HepG2 (cell line): Measurements from ENCODE around the gene PHTF2. TPM values are rescaled to one million over a fixed set of nuclear protein-coding genes. Genes with fewer than 3 reads are reported as not detected.

ENCODE experiments used
- ELF3 ChIP-seq: IDR thresholded peaks from 2 replicates; pipeline ENCODE4 v1.6.1; 2016; ENCODE audit warnings: missing genetic modification reagents, missing compliant biosample characterization
- ERF ChIP-seq: IDR thresholded peaks from 2 replicates; pipeline ENCODE4 v1.6.1; 2018; ENCODE audit warnings: missing biosample characterization, missing genetic modification reagents
- KAT7 ChIP-seq: IDR thresholded peaks from 2 replicates; pipeline ENCODE4 v1.6.1; 2018; ENCODE audit warnings: borderline replicate concordance, missing compliant biosample characterization
- KDM3A ChIP-seq: IDR thresholded peaks from 2 replicates; pipeline ENCODE4 v1.6.1; 2018; ENCODE audit warnings: low read depth, missing compliant biosample characterization
- MXI1 ChIP-seq: IDR thresholded peaks from 3 replicates; pipeline ENCODE4 v1.6.1; 2012; ENCODE audit warnings: low read depth, low read length, inconsistent platforms, borderline replicate concordance
- PAF1 ChIP-seq: IDR thresholded peaks from 2 replicates; pipeline ENCODE4 v1.6.1; 2016; ENCODE audit warnings: missing genetic modification reagents, missing compliant biosample characterization
- RBFOX2 ChIP-seq: fragments of 200-400 bp; formaldehyde crosslinking; IDR thresholded peaks from 2 replicates; pipeline ENCODE4 v1.6.1; 2017; ENCODE audit warnings: low read depth, mild to moderate bottlenecking, low read length
- REST ChIP-seq, 2 experiments: IDR thresholded peaks; 2 replicates each; pipeline ENCODE4 v1.6.1; 2011 to 2012; ENCODE audit warnings: low read length in 2 of 2, borderline replicate concordance in 1 of 2, low read depth in 1 of 2, mild to moderate bottlenecking in 1 of 2, moderate library complexity in 1 of 2
- SAP130 ChIP-seq: IDR thresholded peaks from 2 replicates; pipeline ENCODE4 v1.6.1; 2016; ENCODE audit warnings: low read depth
- TEAD3 ChIP-seq: optimal IDR thresholded peaks from 2 replicates; pipeline ENCODE3; 2016; ENCODE audit warnings: borderline replicate concordance
- TFE3 ChIP-seq: IDR thresholded peaks from 2 replicates; pipeline ENCODE4 v1.6.1; 2016
- TP53 ChIP-seq: sonication (generic); formaldehyde crosslinking; conservative IDR thresholded peaks from 2 replicates; pipeline ENCODE4 v1.4.0; 2020; ENCODE audit warnings: missing genetic modification reagents
- XRCC5 ChIP-seq: fragments of 200-400 bp; formaldehyde crosslinking; optimal IDR thresholded peaks from 2 replicates; pipeline ENCODE3; 2017; ENCODE audit warnings: mild to moderate bottlenecking, low read length
- ZNF224 ChIP-seq: sonication (generic); formaldehyde crosslinking; IDR thresholded peaks from 2 replicates; pipeline ENCODE4 v1.5.0; 2020; ENCODE audit warnings: mild to moderate bottlenecking, missing genetic modification reagents
- ZNF274 ChIP-seq: sonication (generic); formaldehyde crosslinking; IDR thresholded peaks from 2 replicates; pipeline ENCODE4 v1.5.1; 2020; ENCODE audit warnings: mild to moderate bottlenecking, missing genetic modification reagents
- ZNF331 ChIP-seq: sonication (generic); formaldehyde crosslinking; IDR thresholded peaks from 2 replicates; pipeline ENCODE4 v1.4.0; 2020; ENCODE audit warnings: missing genetic modification reagents
- ZNF782 ChIP-seq: sonication (generic); formaldehyde crosslinking; IDR thresholded peaks from 2 replicates; pipeline ENCODE4 v1.4.0; 2020; ENCODE audit warnings: missing genetic modification reagents, mild to moderate bottlenecking, borderline replicate concordance
- polyA plus RNA-seq, 8 experiments: library from polyadenylated mRNA; depleted of rRNA in 3 of 8; stranded (reverse) in 7 of 8; unstranded in 1 of 8; fragments of >200 nt; fragmentation: Illumina TruSeq in 4 of 8; extraction: Trizol in 4 of 8; gene quantifications; 2 replicates each; pipeline versions ENCODE4 v1.2.1 to v1.2.3, GENCODE V29; 2011 to 2016; ENCODE audit warnings: low read depth in 4 of 8, missing spikeins in 1 of 8, mixed read lengths in 1 of 8; ENCODE audit not compliant: insufficient read depth in 1 of 8
- total RNA-seq, 5 experiments: library from RNA; depleted of rRNA; stranded (reverse); fragments of >200 nt; fragmentation: Illumina TruSeq; extraction: Trizol; gene quantifications; 2 replicates each; pipeline ENCODE4 v1.2.3, GENCODE V29; 2016; ENCODE audit warnings: low read depth in 1 of 5
- TF ChIP-seq, protein P1 (sequence below): sonication (generic); formaldehyde crosslinking; IDR thresholded peaks from 2 replicates; pipeline ENCODE4 v1.9.0; 2021; ENCODE audit warnings: missing genetic modification reagents, borderline replicate concordance
- TF ChIP-seq, protein P2 (sequence below): sonication (generic); formaldehyde crosslinking; IDR thresholded peaks from 2 replicates; pipeline ENCODE4 v1.4.0; 2020; ENCODE audit warnings: mild to moderate bottlenecking, missing genetic modification reagents
- TF ChIP-seq, protein P3 (sequence below), 2 experiments: sonication (generic) in 1 of 2; formaldehyde crosslinking in 1 of 2; IDR thresholded peaks; 2 replicates each; pipeline versions ENCODE4 v1.5.1 to v1.6.1; 2011 to 2020; ENCODE audit warnings: borderline replicate concordance in 1 of 2, low read depth in 1 of 2, low read length in 1 of 2, mild to moderate bottlenecking in 1 of 2, missing genetic modification reagents in 1 of 2, moderate library complexity in 1 of 2

PHTF2 gene
- total and polyA plus RNA-seq, 2 of the 13 experiments (the other 11 are each of a cell fraction or from before 2014, with no cell fraction given), result 7.4 to 10.2 TPM

DNA sequence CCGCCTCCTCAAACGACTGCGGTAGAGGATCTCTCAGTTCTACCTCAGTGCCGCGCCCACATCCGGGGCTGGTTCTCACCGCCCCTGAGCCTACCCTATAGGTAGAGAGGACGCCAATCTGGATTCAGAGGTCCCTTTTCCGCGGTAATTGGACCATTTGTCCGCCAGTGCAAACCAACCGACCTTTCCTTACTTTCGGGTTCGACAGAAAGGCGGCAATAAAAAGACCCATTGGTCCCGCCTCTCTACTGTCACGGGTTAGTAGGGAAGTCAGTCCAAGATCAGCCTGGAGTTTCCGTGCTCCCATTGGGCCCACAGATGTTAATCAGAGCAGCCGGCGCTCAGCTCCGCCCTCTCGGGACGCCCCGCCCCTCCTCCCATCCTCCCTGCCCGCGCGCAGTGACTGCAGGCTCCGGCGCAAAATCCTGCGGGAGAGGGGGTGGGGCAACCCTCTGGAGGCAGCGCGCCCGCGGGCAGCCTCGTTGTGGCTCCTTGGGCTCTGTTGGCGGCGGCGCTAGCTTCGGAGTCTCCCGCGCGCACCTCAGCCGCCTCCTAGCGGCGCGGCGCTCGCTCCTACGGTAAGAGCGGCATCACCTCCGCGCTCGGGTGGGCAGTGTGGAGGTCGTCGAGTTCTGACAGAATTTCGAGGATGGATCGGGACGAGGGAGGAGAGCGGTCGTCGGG is at the start of gene PHTF2, which contains the start of gene TMEM60 (continued):
- TF ChIP-seq TFE3 (CRISPR knock-in tag), result peak; percentile 41; the same call in 1 of the 2 replicates
- TF ChIP-seq ZNF782 (CRISPR knock-in tag), result peak; percentile 79; the same call in 1 of the 2 replicates
- TF ChIP-seq ZNF274 (CRISPR knock-in tag), result peak; percentile 89; the same call in 1 of the 2 replicates
- TF ChIP-seq ZNF331, result peak; percentile 24; the same call in 1 of the 2 replicates
- TF ChIP-seq, protein P1, sequence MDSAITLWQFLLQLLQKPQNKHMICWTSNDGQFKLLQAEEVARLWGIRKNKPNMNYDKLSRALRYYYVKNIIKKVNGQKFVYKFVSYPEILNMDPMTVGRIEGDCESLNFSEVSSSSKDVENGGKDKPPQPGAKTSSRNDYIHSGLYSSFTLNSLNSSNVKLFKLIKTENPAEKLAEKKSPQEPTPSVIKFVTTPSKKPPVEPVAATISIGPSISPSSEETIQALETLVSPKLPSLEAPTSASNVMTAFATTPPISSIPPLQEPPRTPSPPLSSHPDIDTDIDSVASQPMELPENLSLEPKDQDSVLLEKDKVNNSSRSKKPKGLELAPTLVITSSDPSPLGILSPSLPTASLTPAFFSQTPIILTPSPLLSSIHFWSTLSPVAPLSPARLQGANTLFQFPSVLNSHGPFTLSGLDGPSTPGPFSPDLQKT (CRISPR knock-in tag), result peak; percentile 36; the same call in 1 of the 2 replicates
- peak; percentile 33; the same call in 1 of the 2 replicates for TF ChIP-seq ELF3 (CRISPR knock-in tag)
- no peak for TF ChIP-seq ZNF224 (CRISPR knock-in tag)
- no peak for TF ChIP-seq TEAD3 (CRISPR knock-in tag)
- no peak for TF ChIP-seq TP53 (CRISPR knock-in tag)
- peak; percentile 18; the same call in 1 of the 2 replicates for TF ChIP-seq ERF
- peak; percentile 77; the same call in 1 of the 3 replicates for TF ChIP-seq MXI1
- peak; percentile 36 for TF ChIP-seq XRCC5
- TF ChIP-seq REST (IDR thresholded peaks at IDR 0.05; ENCODE audit: borderline replicate concordance in 1 of 2, low read depth in 1 of 2, low read length in 2 of 2), result peak in 1 of 2 experiments; percentile 19; a peak in 1 of 4 replicates
- peak; percentile 46; the same call in 1 of the 2 replicates for TF ChIP-seq KDM3A (CRISPR knock-in tag)
- TF ChIP-seq, protein P2, sequence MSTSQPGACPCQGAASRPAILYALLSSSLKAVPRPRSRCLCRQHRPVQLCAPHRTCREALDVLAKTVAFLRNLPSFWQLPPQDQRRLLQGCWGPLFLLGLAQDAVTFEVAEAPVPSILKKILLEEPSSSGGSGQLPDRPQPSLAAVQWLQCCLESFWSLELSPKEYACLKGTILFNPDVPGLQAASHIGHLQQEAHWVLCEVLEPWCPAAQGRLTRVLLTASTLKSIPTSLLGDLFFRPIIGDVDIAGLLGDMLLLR, result no peak
- TF ChIP-seq, protein P3, sequence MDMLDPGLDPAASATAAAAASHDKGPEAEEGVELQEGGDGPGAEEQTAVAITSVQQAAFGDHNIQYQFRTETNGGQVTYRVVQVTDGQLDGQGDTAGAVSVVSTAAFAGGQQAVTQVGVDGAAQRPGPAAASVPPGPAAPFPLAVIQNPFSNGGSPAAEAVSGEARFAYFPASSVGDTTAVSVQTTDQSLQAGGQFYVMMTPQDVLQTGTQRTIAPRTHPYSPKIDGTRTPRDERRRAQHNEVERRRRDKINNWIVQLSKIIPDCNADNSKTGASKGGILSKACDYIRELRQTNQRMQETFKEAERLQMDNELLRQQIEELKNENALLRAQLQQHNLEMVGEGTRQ (IDR thresholded peaks at IDR 0.05; ENCODE audit: low read depth, low read length), result no peak
- TF ChIP-seq, protein P3 (CRISPR knock-in tag; IDR thresholded peaks at IDR 0.05; ENCODE audit: borderline replicate concordance), result no peak; the same call in 1 of the 2 replicates
- peak; percentile 77 for TF ChIP-seq RBFOX2
- no peak for TF ChIP-seq PAF1 (CRISPR knock-in tag)
- TF ChIP-seq KAT7 (CRISPR knock-in tag), result peak; percentile 87
- TF ChIP-seq SAP130 (CRISPR knock-in tag), result peak; percentile 78
